OCI-LY1 (cell line): ENCODE data around the gene TMIGD1.

Source experiments
- H2AFZ ChIP-seq: fragments of 200-600 bp; sonication (generic), shearing (Covaris generic); 2 replicates; pipeline ENCODE4 v1.6.0; 2014; ENCODE audit warnings: antibody characterized with exemption, mild to moderate bottlenecking, low read length
- H3F3A ChIP-seq: fragments of 200-600 bp; sonication (generic), shearing (Covaris generic); 2 replicates; pipeline ENCODE4 v1.6.0; 2014; ENCODE audit warnings: mild to moderate bottlenecking, antibody characterized with exemption, low read length, moderate library complexity; ENCODE audit not compliant: insufficient read depth
- H3K27ac ChIP-seq: fragments of 200-600 bp; sonication (generic); 2 replicates; pipeline ENCODE4 v1.5.1; 2014; ENCODE audit warnings: low read length, mixed run types, mild to moderate bottlenecking, low read depth; ENCODE audit not compliant: poor library complexity, severe bottlenecking
- H3K27me3 ChIP-seq: fragments of 200-600 bp; sonication (generic); 2 replicates; pipeline ENCODE4 v1.6.0; 2014; ENCODE audit warnings: antibody characterized with exemption, mild to moderate bottlenecking, low read length, moderate library complexity; ENCODE audit not compliant: insufficient read depth
- H3K36me3 ChIP-seq: fragments of 200-600 bp; sonication (generic); 2 replicates; pipeline ENCODE4 v1.6.1; 2014; ENCODE audit warnings: mild to moderate bottlenecking, antibody characterized with exemption, low read length, moderate library complexity, mixed read lengths; ENCODE audit not compliant: insufficient read depth
- H3K4me1 ChIP-seq: fragments of 200-600 bp; sonication (generic); 2 replicates; pipeline ENCODE4 v1.5.1; 2014; ENCODE audit warnings: mild to moderate bottlenecking, low read length, moderate library complexity; ENCODE audit not compliant: insufficient read depth, severe bottlenecking
- H3K4me2 ChIP-seq: fragments of 200-600 bp; sonication (generic), shearing (Covaris generic); 2 replicates; pipeline ENCODE4 v1.6.1; 2014; ENCODE audit warnings: low read length
- H3K4me3 ChIP-seq: fragments of 200-600 bp; sonication (generic); 2 replicates; pipeline ENCODE4 v1.5.1; 2014; ENCODE audit warnings: low read length, low read depth, mild to moderate bottlenecking, mixed read lengths; ENCODE audit not compliant: poor library complexity, severe bottlenecking
- H3K79me2 ChIP-seq: fragments of 200-600 bp; shearing (Covaris generic); 2 replicates; pipeline ENCODE4 v1.6.1; 2016; ENCODE audit warnings: mixed run types, low read length, mixed read lengths; ENCODE audit not compliant: insufficient read depth
- H3K9ac ChIP-seq: fragments of 200-600 bp; sonication (generic), shearing (Covaris generic); 2 replicates; pipeline ENCODE4 v1.6.1; 2014; ENCODE audit warnings: mild to moderate bottlenecking, low read length, mixed read lengths
- H3K9me2 ChIP-seq: fragments of 200-600 bp; sonication (generic), shearing (Covaris generic); 2 replicates; pipeline ENCODE4 v1.6.1; 2014; ENCODE audit warnings: low read depth, mild to moderate bottlenecking, low read length, mixed read lengths
- H3K9me3 ChIP-seq: fragments of 200-600 bp; shearing (Covaris generic); 2 replicates; pipeline ENCODE4 v1.6.1; 2014; ENCODE audit warnings: low read length, mixed read lengths
- H4K20me1 ChIP-seq: fragments of 200-600 bp; sonication (generic), shearing (Covaris generic); 2 replicates; pipeline ENCODE4 v1.6.0; 2016; ENCODE audit warnings: mild to moderate bottlenecking, low read length; ENCODE audit not compliant: insufficient read depth
- CTCF ChIP-seq: fragments of 200-600 bp; sonication (generic), shearing (Covaris generic); IDR thresholded peaks from 2 replicates; pipeline ENCODE4 v1.5.1; 2017; ENCODE audit warnings: mild to moderate bottlenecking, antibody characterized with exemption, low read length, moderate library complexity, mixed read lengths
- EZH2 ChIP-seq: fragments of 200-600 bp; sonication (generic), shearing (Covaris generic); IDR thresholded peaks from 2 replicates; pipeline ENCODE4 v1.8.0; 2017; ENCODE audit warnings: borderline replicate concordance, mixed run types, mild to moderate bottlenecking, antibody characterized with exemption, low read length, moderate library complexity, mixed read lengths

The TMIGD1 gene

GRCh38 chr17:30279156-30279555 lies 54.7 kb downstream of the TMIGD1 start:
- Histone ChIP-seq H2AFZ (no peak overlapping the region), H3K27me3 (no peaks in the 10 kb centered on the region), H3K4me1 (no peaks in the 10 kb centered on the region), H4K20me1 (no peaks in the 10 kb centered on the region), H3K9me2 (no peaks in the 10 kb centered on the region), H3F3A (no peaks in the 10 kb centered on the region), H3K9me3 (no peaks in the 10 kb centered on the region), H3K9ac (no peak overlapping the region), H3K27ac (no peak overlapping the region), H3K4me3 (no peak overlapping the region), H3K79me2 (no peaks in the 10 kb centered on the region), H3K36me3 (peaks cover 95% of the 10 kb centered on the region), H3K4me2 (no peak overlapping the region)
- TF ChIP-seq EZH2 = no peak
- no peak for TF ChIP-seq CTCF

GRCh38 chr17:30278032-30278431 lies 55.8 kb downstream of the TMIGD1 start:
- no peaks in the 10 kb centered on the region for H3K9me3 ChIP-seq
- peaks cover 96% of the 10 kb centered on the region for H3K36me3 ChIP-seq
- no peak overlapping the region for H3K27ac ChIP-seq
- no peak overlapping the region for H3K9ac ChIP-seq
- H3K27me3 ChIP-seq = no peaks in the 10 kb centered on the region
- no peak overlapping the region for H3K4me3 ChIP-seq
- TF ChIP-seq EZH2 = no peak
- peak; percentile 48 for TF ChIP-seq CTCF
- H3F3A ChIP-seq = no peaks in the 10 kb centered on the region
- no peak overlapping the region for H3K4me2 ChIP-seq
- no peaks in the 10 kb centered on the region for H4K20me1 ChIP-seq
- H3K4me1 ChIP-seq = no peaks in the 10 kb centered on the region
- H3K9me2 ChIP-seq = no peaks in the 10 kb centered on the region
- H3K79me2 ChIP-seq = no peaks in the 10 kb centered on the region
- no peak overlapping the region for H2AFZ ChIP-seq

- H3K4me2 ChIP-seq = no peak overlapping the region
- peaks cover 96% of the 10 kb centered on the region for H3K36me3 ChIP-seq
- no peak overlapping the region for H3K4me3 ChIP-seq
- no peak overlapping the region for H3K27ac ChIP-seq
- H2AFZ ChIP-seq = no peak overlapping the region
- no peak overlapping the region for H3K9ac ChIP-seq
- H3K4me1 ChIP-seq = no peaks in the 10 kb centered on the region
- no peaks in the 10 kb centered on the region for H3K9me3 ChIP-seq
- H3F3A ChIP-seq = no peaks in the 10 kb centered on the region
- H3K9me2 ChIP-seq = no peaks in the 10 kb centered on the region
- H4K20me1 ChIP-seq = no peaks in the 10 kb centered on the region
- H3K79me2 ChIP-seq = no peaks in the 10 kb centered on the region
- no peaks in the 10 kb centered on the region for H3K27me3 ChIP-seq
- TF ChIP-seq EZH2 (no peak), CTCF (no peak)
Measured at GRCh38 chr17:30275911-30276310, 57.9 kb downstream of the TMIGD1 start.
